DOHH2 (cell line): Measurements from ENCODE around the gene TMEM88.

Experiments
- H3F3A ChIP-seq: fragments of 200-600 bp; sonication (generic), shearing (Covaris generic); 2 replicates; pipeline ENCODE4 v1.6.0; 2016; ENCODE audit warnings: antibody characterized with exemption, mild to moderate bottlenecking; ENCODE audit not compliant: control insufficient read depth, insufficient read depth
- H3K27ac ChIP-seq: fragments of 200-600 bp; sonication (generic); 2 replicates; pipeline ENCODE4 v1.5.1; 2014; ENCODE audit warnings: low read depth, mild to moderate bottlenecking, low read length, moderate library complexity
- H3K27me3 ChIP-seq: fragments of 200-600 bp; sonication (generic); 2 replicates; pipeline ENCODE4 v1.6.1; 2014; ENCODE audit warnings: mild to moderate bottlenecking, low read length, mixed read lengths; ENCODE audit not compliant: control insufficient read depth
- H3K36me3 ChIP-seq: fragments of 200-600 bp; sonication (generic); 2 replicates; pipeline ENCODE4 v1.6.1; 2014; ENCODE audit warnings: mild to moderate bottlenecking, low read length, moderate library complexity, mixed read lengths; ENCODE audit not compliant: control insufficient read depth
- H3K4me1 ChIP-seq: fragments of 200-600 bp; sonication (generic); 2 replicates; pipeline ENCODE4 v1.6.1; 2014; ENCODE audit warnings: mild to moderate bottlenecking, low read length, mixed read lengths; ENCODE audit not compliant: control insufficient read depth
- H3K4me2 ChIP-seq: fragments of 200-600 bp; sonication (generic); 2 replicates; pipeline ENCODE4 v1.6.0; 2014; ENCODE audit warnings: mild to moderate bottlenecking, low read length, moderate library complexity
- H3K4me3 ChIP-seq: fragments of 200-600 bp; sonication (generic); 2 replicates; pipeline ENCODE4 v1.5.1; 2014; ENCODE audit warnings: mild to moderate bottlenecking, low read length, mixed read lengths
- H3K79me2 ChIP-seq: fragments of 200-600 bp; sonication (generic); 2 replicates; pipeline ENCODE4 v1.6.1; 2014; ENCODE audit warnings: mild to moderate bottlenecking, low read length, mixed read lengths; ENCODE audit not compliant: control insufficient read depth
- H3K9me2 ChIP-seq: fragments of 200-600 bp; sonication (generic); replicated peaks from 2 replicates; pipeline ENCODE4 v1.6.1; 2014; ENCODE audit warnings: mild to moderate bottlenecking, low read length, mixed read lengths; ENCODE audit not compliant: control insufficient read depth
- H3K9me3 ChIP-seq: fragments of 200-600 bp; sonication (generic); 2 replicates; pipeline ENCODE4 v1.6.1; 2014; ENCODE audit warnings: antibody characterized with exemption, low read length, mixed read lengths; ENCODE audit not compliant: control insufficient read depth, insufficient read depth
- H4K20me1 ChIP-seq: fragments of 200-600 bp; sonication (generic); 2 replicates; pipeline ENCODE4 v1.6.0; 2014; ENCODE audit warnings: low read depth, mild to moderate bottlenecking, antibody characterized with exemption, low read length, moderate library complexity; ENCODE audit not compliant: control insufficient read depth, insufficient read depth
- CTCF ChIP-seq: fragments of 200-600 bp; sonication (generic); IDR thresholded peaks from one replicate; pipeline ENCODE4 v1.5.1; 2014; ENCODE audit warnings: antibody characterized with exemption, mild to moderate bottlenecking, low read depth, low read length; ENCODE audit not compliant: poor library complexity, severe bottlenecking
- EZH2phosphoT487 ChIP-seq: fragments of 200-600 bp; sonication (generic); IDR thresholded peaks from 2 replicates; pipeline ENCODE4 v1.6.1; 2017; ENCODE audit warnings: borderline replicate concordance, mild to moderate bottlenecking, antibody characterized with exemption, low read length, moderate library complexity, mixed read lengths

TMEM88 gene

GRCh38 chr17:7830616-7831015 is 24.2 kb upstream of the TMEM88 start:
- H3K4me1 ChIP-seq, result peaks cover 10% of the 10 kb centered on the region
- no peaks in the 10 kb centered on the region for H3K9me3 ChIP-seq
- H4K20me1 ChIP-seq, result no peaks in the 10 kb centered on the region
- H3K27ac ChIP-seq, result no peak overlapping the region
- no peaks in the 10 kb centered on the region for H3K79me2 ChIP-seq
- H3K36me3 ChIP-seq, result no peaks in the 10 kb centered on the region
- H3K27me3 ChIP-seq, result peaks cover 30% of the 10 kb centered on the region
- 0 out of 2 replicates have a peak, but pooled peaks cover 4% of the 10 kb centered on the region for H3F3A ChIP-seq
- no peak overlapping the region for H3K4me3 ChIP-seq
- TF ChIP-seq EZH2phosphoT487 (no peak), CTCF (no peak)
- H3K9me2 ChIP-seq, result no peaks in the 10 kb centered on the region
- H3K4me2 ChIP-seq, result no peak overlapping the region

GRCh38 chr17:7831233-7831632 is 23.6 kb upstream of the TMEM88 start:
- Histone ChIP-seq H3K27me3 (peaks cover 27% of the 10 kb centered on the region), H3K9me3 (no peaks in the 10 kb centered on the region), H3F3A (0 out of 2 replicates have a peak, but pooled peaks cover 8% of the 10 kb centered on the region), H3K27ac (no peak overlapping the region), H3K9me2 (no peaks in the 10 kb centered on the region), H3K4me2 (no peak overlapping the region), H3K36me3 (no peaks in the 10 kb centered on the region), H4K20me1 (no peaks in the 10 kb centered on the region), H3K79me2 (peaks cover under 1% of the 10 kb centered on the region; the same call in 1 of the 2 replicates), H3K4me3 (no peak overlapping the region), H3K4me1 (peaks cover 10% of the 10 kb centered on the region)
- no peak for TF ChIP-seq EZH2phosphoT487
- TF ChIP-seq CTCF, result no peak

- H4K20me1 ChIP-seq, result no peaks in the 10 kb centered on the region
- peaks cover 9% of the 10 kb centered on the region for H3F3A ChIP-seq
- H3K9me3 ChIP-seq, result no peaks in the 10 kb centered on the region
- H3K36me3 ChIP-seq, result 0 out of 2 replicates have a peak, but pooled peaks cover 3% of the 10 kb centered on the region
- TF ChIP-seq CTCF (no peak), EZH2phosphoT487 (no peak)
- H3K4me1 ChIP-seq, result peaks cover 16% of the 10 kb centered on the region
- no peaks in the 10 kb centered on the region for H3K9me2 ChIP-seq
- no peak overlapping the region for H3K4me3 ChIP-seq
- no peak overlapping the region for H3K27ac ChIP-seq
- H3K4me2 ChIP-seq, result no peak overlapping the region
- H3K79me2 ChIP-seq, result peaks cover 7% of the 10 kb centered on the region
- H3K27me3 ChIP-seq, result peaks cover 22% of the 10 kb centered on the region
Measured at GRCh38 chr17:7832431-7832830, 22.4 kb upstream of the TMEM88 start.
